ENCODE measurements around the gene PMEPA1. TPM values are rescaled to one million over a fixed set of nuclear protein-coding genes. Genes with fewer than 3 reads are reported as not detected.

The PMEPA1 gene
- total and polyA plus RNA-seq, 10 donors = 4.8 to 15.7 (median 9.2) TPM

DNA sequence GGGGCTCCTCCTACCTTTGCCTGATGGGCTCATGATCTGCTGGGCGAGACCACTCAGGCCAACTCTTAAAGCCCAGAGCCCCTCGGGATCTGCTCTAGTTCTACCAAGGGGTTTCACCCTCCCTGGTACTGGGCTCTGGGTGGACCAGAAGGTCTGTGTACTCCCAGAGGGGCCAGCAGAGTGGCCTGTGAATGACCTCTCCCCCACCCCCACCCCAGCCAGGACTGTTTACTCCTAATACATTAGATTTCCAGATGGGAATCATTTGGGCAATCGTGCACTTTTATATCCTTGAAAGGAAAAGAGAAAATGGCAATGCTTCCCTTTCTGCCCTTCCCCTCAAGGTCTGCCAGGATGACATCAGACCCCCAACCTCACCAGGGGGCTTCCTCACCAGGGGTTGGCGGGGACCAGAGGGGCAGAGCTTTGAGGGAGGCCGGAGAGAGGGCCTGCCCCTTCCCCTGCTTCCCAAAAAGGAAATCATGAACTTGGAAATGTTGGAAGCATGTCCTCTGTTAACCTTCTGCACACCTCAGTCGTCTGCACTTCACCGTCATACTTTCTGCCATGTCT, 37.1 kb upstream of the PMEPA1 start:
- H3K27me3 ChIP-seq (replicated peaks in 1 of 7) = peaks cover 0 to 33% (median 0%) of the 10 kb centered on the region in 7 donors
- H3K27ac ChIP-seq = peak overlapping the region in 2 of 8 donors; percentile 5 to 87
- 64 to 71% (median 67%) methylated on average over 7 of the region's 7 CpGs for WGBS, 5 donors
- TF ChIP-seq POLR2AphosphoS5 (IDR thresholded peaks at IDR 0.05) = peak in 1 of 3 donors; percentile 13
- TF ChIP-seq CTCF (IDR thresholded peaks at IDR 0.05 in 8 of 11, conservative IDR thresholded peaks at IDR 0.05 in 3 of 11) = no peak
- no peak for TF ChIP-seq POLR2A (IDR thresholded peaks at IDR 0.05)
- no peaks in the 10 kb centered on the region for H3K36me3 ChIP-seq
- H3K4me1 ChIP-seq = peaks cover 13 to 44% (median 33%) of the 10 kb centered on the region in 6 donors
- no peak overlapping the region for H3K4me3 ChIP-seq
- peak; percentile 39 for DNase-seq
- intact Hi-C loops (cut with DNase I; ENCODE audit: low total_unique reads) = no loop called here
- peaks cover 0 to 5% (median 0%) of the 10 kb centered on the region in 8 donors for H3K9me3 ChIP-seq

DNA sequence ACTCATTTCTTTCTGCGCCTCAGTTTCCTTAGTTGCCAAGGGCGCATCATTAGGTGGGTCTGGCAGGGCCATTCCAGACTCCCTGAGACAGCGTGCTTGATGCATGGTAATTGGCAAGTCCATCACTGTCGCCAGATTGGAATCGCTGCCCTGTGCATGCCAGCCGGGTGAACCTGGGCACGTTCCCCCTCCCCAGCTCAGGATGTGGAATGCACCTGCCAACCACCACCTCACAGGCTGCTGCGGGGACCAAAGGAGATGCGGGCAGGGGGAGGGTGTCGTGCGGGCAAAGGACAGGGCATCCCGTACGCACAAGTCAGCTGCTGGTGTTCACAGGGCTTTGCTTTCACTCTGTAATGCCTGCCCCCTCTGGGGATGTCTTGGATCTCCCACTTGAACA, 36.4 kb upstream of the PMEPA1 start:
- intact Hi-C loops (cut with DNase I; ENCODE audit: low total_unique reads) = no loop called here
- H3K36me3 ChIP-seq = no peaks in the 10 kb centered on the region
- H3K4me3 ChIP-seq = no peak overlapping the region
- peaks cover 0 to 33% (median 0%) of the 10 kb centered on the region in 7 donors for H3K27me3 ChIP-seq (replicated peaks in 1 of 7)
- H3K4me1 ChIP-seq = peaks cover 13 to 44% (median 33%) of the 10 kb centered on the region in 6 donors
- WGBS, 5 donors = 94 to 97% (median 95%) methylated on average over 13 of the region's 13 CpGs
- peaks cover 0 to under 1% (median 0%) of the 10 kb centered on the region in 8 donors for H3K9me3 ChIP-seq
- peak; percentile 63 for DNase-seq
- H3K27ac ChIP-seq = no peak overlapping the region
- TF ChIP-seq POLR2AphosphoS5 (IDR thresholded peaks at IDR 0.05) (no peak), POLR2A (IDR thresholded peaks at IDR 0.05) (no peak), CTCF (IDR thresholded peaks at IDR 0.05 in 8 of 11, conservative IDR thresholded peaks at IDR 0.05 in 3 of 11) (no peak)

GRCh38 chr20:57744206-57744605, 34.4 kb upstream of the PMEPA1 start:
- whole genome bisulfite sequencing, 5 donors = 75 to 90% (median 84%) methylated on average over 6 of the region's 6 CpGs
- Histone ChIP-seq H3K4me1 (peaks cover 13 to 30% (median 21%) of the 10 kb centered on the region in 6 donors), H3K27ac (no peak overlapping the region), H3K27me3 (replicated peaks in 1 of 7) (peaks cover 0 to 23% (median 0%) of the 10 kb centered on the region in 7 donors), H3K4me3 (no peak overlapping the region), H3K9me3 (no peaks in the 10 kb centered on the region), H3K36me3 (no peaks in the 10 kb centered on the region)
- DNase-seq = no peak
- intact Hi-C loops (cut with DNase I; ENCODE audit: low total_unique reads) = no loop called here
- TF ChIP-seq CTCF (IDR thresholded peaks at IDR 0.05 in 8 of 11, conservative IDR thresholded peaks at IDR 0.05 in 3 of 11) (no peak), POLR2A (IDR thresholded peaks at IDR 0.05) (no peak), POLR2AphosphoS5 (IDR thresholded peaks at IDR 0.05) (no peak)

- DNase-seq = peak; percentile 21
- H3K4me1 ChIP-seq = peaks cover 8 to 23% (median 15%) of the 10 kb centered on the region in 6 donors
- H3K4me3 ChIP-seq = no peak overlapping the region
- 82 to 91% (median 88%) methylated on average over 10 of the region's 10 CpGs for WGBS, 5 donors
- H3K9me3 ChIP-seq = no peaks in the 10 kb centered on the region
- intact Hi-C loops (cut with DNase I; ENCODE audit: low total_unique reads) = no loop called here
- H3K27ac ChIP-seq = no peak overlapping the region
- TF ChIP-seq POLR2AphosphoS5 (IDR thresholded peaks at IDR 0.05) (no peak), POLR2A (IDR thresholded peaks at IDR 0.05) (no peak), CTCF (IDR thresholded peaks at IDR 0.05 in 8 of 11, conservative IDR thresholded peaks at IDR 0.05 in 3 of 11) (no peak)
- H3K36me3 ChIP-seq = no peaks in the 10 kb centered on the region
- peaks cover 0 to 16% (median 0%) of the 10 kb centered on the region in 7 donors for H3K27me3 ChIP-seq (replicated peaks in 1 of 7)
Measured at GRCh38 chr20:57743450-57744095, 33.8 kb upstream of the PMEPA1 start.
